Hindlimb muscle (tissue), 1 donor: ENCODE measurements around the gene CDRT4. TPM values are rescaled to one million over a fixed set of nuclear protein-coding genes. Genes with fewer than 3 reads are reported as not detected.
A peak's percentile ranks its signal among the peaks of the same experiment; 100 is the strongest.
"Not testable (repeated sequence)": the region's sequence is repeated elsewhere in the genome, so short reads cannot be mapped to it uniquely, and the experiment has no call there.

Experiments used
- DNase-seq: peaks from one replicate; pipeline ENCODE4 v3.0.0-alpha.2; 2013
- polyA plus RNA-seq: library from polyadenylated mRNA; unstranded; fragments of 120-200 nt; gene quantifications from one replicate; pipeline ENCODE4 v1.2.1, GENCODE V29; 2013; ENCODE audit not compliant: insufficient read length

The CDRT4 gene
- polyA plus RNA-seq, 1 donor, result 2.8 TPM

DNA sequence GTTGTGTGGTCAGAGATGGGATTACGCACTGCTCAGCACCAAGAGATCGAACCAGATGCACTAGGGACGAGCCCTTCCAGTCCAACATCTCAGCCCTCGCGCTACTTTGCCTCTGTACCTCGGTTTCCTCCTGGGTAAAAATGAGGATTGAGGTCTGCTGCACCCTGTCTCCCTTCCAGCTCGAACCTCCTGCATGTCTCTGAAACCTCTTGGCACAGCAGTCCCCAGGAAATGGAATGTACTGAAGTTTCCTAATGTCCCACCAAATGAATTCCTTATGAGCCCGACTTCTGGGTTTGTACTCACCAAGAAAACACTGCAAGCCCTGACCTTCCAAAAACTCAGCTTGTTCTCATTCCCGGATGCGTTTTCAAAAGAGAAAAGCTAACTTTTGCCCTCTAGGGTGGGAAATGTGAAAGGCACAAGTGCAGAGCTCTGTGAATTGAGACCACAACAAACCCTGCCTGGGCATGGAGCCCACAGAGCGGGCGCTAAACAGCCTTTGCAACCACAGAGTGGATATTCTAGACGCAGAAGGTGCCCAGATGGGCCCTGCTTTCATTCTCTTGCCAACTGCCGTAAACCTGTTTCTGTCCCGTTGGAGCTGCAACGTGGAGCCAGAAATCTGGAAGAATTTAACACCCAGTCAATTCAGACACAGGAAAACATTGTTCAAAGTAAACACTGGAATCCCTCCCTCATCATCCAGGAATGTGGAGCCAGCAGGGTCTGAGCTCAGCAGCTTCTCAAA, 10.3 kb downstream of the CDRT4 start:
- peak; percentile 84 for DNase-seq

DNA sequence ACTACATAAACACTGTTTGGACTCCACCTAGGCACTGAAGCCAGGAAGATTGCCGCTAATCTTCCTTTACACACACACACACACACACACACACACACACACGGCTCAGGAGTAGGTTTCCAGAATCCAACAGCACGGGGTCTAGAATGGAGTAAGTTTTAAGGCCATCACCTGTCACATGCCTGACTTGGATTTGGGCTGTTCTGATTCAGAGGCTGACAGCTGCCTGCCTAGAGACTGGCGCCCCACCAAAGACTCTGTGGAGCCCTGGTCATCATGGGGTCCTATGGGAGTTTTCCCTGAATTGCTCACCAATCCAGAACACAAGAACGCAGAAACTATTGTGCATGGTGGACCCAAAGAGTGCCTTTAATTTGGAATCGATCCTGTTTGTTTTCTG, 10.9 kb downstream of the CDRT4 start:
- DNase-seq, result no peak

DNA sequence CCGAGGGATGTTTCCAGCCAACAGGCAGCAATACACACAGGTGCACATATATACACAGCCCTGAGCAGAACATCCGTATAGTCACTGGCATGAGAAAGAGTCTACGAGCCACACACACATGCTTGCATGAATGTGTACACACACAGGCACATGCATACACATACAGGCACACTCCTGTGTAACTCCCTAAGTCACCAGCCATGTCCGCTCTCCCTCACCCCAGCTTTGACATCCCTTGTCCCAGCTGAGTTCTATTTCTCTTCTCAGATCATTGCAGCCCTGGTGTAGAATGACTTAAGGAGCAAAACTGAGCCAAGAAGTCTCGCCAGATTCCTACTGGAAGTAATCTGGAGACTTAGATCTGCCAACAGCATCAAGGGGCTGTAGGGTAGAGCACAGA, 13.1 kb downstream of the CDRT4 start:
- no peak for DNase-seq

- no peak for DNase-seq
Observed at GRCh38 chr17:15453782-15454181, 13.6 kb downstream of the CDRT4 start.

- no peak for DNase-seq
Observed at GRCh38 chr17:15453246-15453645, 14.2 kb downstream of the CDRT4 start.

- DNase-seq, result no peak
Observed at GRCh38 chr17:15452746-15453145, 14.7 kb downstream of the CDRT4 start.

GRCh38 chr17:15451680-15452079, 15.7 kb downstream of the CDRT4 start:
- DNase-seq, result no peak

DNA sequence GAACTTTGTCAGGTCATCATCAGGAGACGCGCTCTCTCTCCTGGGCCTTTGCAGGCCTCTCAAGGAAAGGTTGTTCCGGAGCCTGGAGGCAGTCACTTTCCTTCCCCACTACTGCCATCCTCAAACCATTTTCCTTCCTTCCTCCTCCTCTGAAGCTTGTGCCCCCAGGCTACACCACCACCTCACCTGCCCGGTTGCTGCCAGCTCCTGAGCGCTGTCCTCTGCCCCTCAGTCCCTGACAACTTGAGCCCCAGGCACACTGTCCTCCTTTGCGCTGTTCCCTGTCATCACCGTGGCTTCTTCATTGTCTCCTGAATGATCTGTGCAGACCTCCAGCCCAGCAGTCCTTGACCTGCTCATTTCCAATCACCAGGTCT, 18.9 kb downstream of the CDRT4 start:
- no peak for DNase-seq

GRCh38 chr17:15447928-15448579, 19.4 kb downstream of the CDRT4 start:
- no peak for DNase-seq

DNA sequence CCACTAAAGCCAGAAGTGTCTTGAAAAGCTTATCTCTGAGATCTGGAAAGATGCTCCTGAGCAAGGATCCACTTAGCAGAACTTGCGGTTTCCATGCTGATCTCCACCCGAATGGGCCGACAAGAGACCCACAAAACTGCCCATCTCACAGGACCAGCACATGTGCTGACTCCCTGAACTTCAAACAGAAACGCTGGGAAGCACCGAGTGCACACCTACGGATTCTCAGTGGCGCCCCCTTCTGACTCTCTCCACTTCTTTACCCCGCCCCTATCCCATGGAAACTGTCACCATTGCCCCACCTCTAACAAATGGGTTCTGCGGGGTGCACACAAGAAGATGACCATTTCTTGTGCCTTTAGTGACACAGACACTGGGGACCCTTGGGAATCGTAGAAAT, 21.4 kb downstream of the CDRT4 start:
- DNase-seq, result no peak

DNA sequence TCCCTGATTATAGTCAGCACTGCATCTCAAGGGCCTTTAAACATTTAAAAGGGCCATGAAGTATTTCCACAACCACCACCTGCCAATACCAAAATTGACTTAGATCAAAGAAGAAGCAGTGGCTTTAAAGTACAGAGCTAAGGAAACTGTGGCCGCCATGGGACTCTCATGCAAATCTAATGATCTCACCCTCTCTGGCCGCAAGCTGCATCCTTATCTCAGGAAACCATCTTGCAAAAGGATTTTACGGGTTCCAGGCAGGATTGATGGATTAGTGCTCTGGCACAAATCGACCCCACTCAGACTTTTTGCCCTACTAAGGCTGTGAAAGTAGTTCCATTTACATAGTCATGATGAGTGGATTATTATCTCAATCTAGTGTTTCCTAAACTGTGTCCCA, 22.6 kb downstream of the CDRT4 start:
- no peak for DNase-seq

- DNase-seq, result no peak
Observed at GRCh38 chr17:15442311-15443180, 24.9 kb downstream of the CDRT4 start.

- DNase-seq, result no peak
Observed at GRCh38 chr17:15441315-15441714, 26.1 kb downstream of the CDRT4 start.

DNA sequence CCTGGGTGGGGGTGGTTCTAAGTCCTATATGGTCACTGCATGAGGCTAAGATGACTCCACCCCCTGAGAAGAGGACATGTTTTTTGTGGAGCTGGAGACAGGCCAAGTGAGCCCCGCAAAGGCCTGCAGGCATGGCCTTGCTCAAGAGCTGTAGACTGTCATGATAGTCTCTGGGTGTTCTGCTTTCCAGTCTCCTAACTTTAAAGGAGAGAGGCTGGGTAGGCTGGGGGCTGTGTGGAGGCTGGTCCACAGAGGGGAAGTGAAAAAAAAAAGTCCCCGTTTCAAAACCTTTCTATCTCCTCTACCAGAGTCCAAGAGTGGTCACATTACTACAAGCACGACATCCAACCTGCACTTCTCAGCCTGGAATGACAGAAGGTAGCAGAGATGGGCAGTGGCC, 27.1 kb downstream of the CDRT4 start:
- no peak for DNase-seq

DNA sequence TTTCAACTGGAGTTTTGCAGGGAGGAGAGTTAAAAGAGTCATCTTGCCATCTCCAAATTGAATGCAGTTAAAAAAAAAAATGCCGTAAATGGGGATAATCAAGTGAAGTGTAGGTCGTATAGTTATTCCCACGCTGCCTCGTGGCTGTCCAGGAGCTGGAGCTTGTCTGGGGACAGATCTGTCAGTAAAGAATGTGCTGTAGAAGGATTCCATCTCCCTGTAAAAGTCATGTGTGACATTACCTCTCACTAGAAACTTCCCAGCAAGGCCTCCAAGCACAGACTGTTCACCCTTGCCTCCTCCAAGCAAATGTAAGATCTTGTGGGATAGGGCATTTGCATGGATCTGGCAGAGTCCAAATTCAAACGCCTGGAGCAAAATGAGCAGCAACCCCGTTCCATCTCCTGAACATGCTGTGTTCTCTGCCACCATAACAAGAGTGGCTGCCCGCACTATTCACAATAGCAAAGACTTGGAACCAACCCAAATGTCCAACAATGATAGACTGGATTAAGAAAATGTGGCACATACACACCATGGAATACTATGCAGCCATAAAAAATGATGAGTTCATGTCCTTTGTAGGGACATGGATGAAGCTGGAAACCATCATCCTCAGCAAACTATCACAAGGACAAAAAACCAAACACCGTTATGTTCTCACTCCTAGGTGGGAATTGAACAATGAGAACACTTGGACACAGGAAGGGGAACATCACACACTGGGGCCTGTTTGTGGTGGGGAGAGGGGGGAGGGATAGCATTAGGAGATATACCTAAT, 28.0 kb downstream of the CDRT4 start:
- DNase-seq, result not testable (repeated sequence)

DNA sequence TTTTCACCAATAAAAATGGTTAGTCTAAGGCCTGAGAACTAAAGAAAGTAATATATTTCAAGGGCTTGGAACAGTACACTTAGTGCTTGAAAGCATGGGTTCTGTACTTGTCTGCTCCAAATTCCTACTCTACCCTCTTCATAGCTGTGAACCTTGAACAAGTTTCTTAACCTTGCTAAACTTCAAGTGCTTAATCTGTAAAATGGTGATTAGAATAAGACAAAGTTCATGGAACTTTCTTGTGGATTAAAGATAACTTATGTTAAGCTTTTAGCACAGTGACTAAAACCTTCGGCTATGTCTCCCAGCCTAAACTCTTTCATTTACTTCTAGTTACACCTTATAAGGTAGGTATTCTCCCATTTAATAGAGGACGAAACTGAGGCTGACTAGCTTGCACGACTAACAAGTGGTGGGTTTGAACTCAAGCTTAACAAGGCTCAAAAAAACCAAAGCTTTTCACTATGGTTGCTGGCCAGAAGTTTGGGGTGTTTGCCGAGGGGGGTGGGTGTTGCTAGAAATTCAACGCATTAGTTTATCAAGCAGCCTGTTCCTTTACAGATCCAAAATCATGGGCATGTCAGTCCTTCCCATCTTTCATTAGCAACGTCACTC, 28.8 kb downstream of the CDRT4 start:
- DNase-seq, result no peak

- no peak for DNase-seq
Observed at GRCh38 chr17:15437303-15437635, 30.2 kb downstream of the CDRT4 start.

GRCh38 chr17:15436473-15437302, 30.7 kb downstream of the CDRT4 start:
- DNase-seq, result no peak

DNA sequence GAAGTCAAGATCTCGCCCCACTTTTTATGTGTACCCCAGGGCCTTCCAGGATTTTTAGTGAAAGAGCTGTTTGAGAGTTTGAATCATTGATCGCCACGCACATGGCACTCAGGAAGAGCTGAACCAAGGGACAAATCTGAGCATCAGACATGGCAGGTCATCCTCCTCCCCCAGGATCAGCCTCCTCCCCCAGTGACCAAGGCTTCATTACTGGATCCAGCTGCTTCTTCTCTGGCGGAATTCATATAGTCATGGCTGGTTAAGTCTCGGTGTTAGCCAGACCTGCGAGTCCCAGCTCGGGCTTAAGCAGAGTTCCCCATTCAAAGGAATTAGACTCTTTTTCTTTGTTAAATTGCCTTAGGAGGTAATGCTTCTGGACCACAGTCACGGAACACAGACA, 32.5 kb downstream of the CDRT4 start:
- DNase-seq, result no peak

DNA sequence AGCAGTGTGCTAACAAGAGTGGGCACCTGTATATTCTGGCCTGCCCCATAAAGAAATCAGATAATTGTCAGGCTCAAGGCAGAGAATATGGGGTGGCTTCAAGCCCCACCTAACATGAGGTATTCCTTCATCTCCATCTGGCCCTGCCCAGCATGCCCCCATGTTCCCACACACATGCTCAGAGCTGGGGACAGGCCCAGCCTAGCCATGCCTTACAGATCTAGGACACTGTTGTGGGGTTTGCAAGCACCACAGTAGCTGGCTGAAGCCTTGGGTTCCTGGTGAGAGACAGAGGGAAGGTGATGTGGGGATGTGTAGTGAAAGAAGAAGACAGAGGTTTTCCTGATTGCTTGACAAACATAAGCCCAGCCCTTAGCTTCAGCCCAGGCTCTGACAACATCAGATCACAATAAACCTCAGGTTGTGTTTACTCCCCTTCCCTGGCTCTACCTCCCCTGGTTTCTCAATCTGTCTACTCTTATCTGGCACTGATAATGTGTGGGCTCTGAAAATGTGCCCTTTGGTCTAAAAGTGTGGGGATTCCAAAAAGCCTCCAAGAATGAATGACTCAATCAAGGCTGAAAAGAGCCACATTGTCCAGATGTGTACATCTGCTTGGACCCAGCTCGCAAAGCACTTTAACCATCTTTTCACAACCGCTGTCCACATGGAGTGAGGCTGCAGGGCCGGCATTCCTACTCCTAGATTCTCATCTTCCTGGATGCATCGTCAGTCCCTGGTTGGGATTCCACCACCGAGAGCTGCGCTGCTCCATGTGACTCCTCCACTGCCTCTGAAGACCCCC, 34.4 kb downstream of the CDRT4 start:
- DNase-seq, result no peak

DNA sequence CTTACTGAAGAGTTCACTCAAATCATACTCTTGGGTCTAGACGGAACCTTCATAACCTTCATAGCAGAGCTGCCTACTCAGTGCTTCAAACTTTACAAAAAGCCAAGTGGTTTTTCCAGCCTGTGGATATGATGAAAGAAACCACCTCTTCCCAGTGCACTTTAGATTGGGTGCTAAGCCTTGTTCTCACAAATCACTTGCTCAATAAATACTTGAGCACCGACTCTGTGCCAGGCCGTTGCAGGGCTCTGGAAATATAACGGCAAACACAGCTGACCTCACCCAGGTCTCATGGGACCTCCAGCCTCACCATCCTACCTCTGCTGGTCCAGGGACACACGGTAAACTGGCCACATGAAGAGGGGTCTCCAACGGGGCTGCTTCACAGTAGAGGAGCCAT, 35.7 kb downstream of the CDRT4 start:
- no peak for DNase-seq
